ENCODE results near the gene ITPRID2. TPM values are rescaled to one million over a fixed set of nuclear protein-coding genes. Genes with fewer than 3 reads are reported as not detected.
A peak's percentile ranks its signal among the peaks of the same experiment; 100 is the strongest.

ITPRID2 gene
- total RNA-seq, 1 donor from 2014 or later = 40.4 TPM

GRCh38 chr2:181918188-181918587, 26.7 kb downstream of the ITPRID2 start:
- H4K20me1 ChIP-seq (ENCODE audit: low read depth) = no peaks in the 10 kb centered on the region
- H3K27me3 ChIP-seq = no peaks in the 10 kb centered on the region
- H3K27ac ChIP-seq = no peak overlapping the region
- no peak overlapping the region for H3K4me3 ChIP-seq
- peaks cover under 1% of the 10 kb centered on the region for H3K36me3 ChIP-seq
- no peak overlapping the region for H2AFZ ChIP-seq (replicated peaks)
- H3K79me2 ChIP-seq (ENCODE audit: low read depth) = no peaks in the 10 kb centered on the region
- no peaks in the 10 kb centered on the region for H3F3A ChIP-seq (ENCODE audit: low read depth)
- Mint-ChIP-seq H3K4me1 (no peaks in the 10 kb centered on the region), H3K4me3 (no peak overlapping the region), H3K36me3 (peaks cover 40% of the 10 kb centered on the region), H3K27me3 (ENCODE audit: insufficient read depth, low read depth) (no peaks in the 10 kb centered on the region), H3K27ac (no peak overlapping the region), H3K9me3 (no peaks in the 10 kb centered on the region)
- H3K9ac ChIP-seq = no peak overlapping the region
- H3K4me2 ChIP-seq = no peak overlapping the region
- no peak for DNase-seq (ENCODE audit: low spot score)
- no peaks in the 10 kb centered on the region for H3K9me3 ChIP-seq (ENCODE audit: low read depth)
- H3K4me1 ChIP-seq = no peaks in the 10 kb centered on the region
- no peak for TF ChIP-seq EZH2phosphoT487 (IDR thresholded peaks at IDR 0.05)
- no peak for TF ChIP-seq EZH2 (IDR thresholded peaks at IDR 0.05)
- no peak for TF ChIP-seq CTCF (IDR thresholded peaks at IDR 0.05)

GRCh38 chr2:181923121-181923520, 31.6 kb downstream of the ITPRID2 start:
- H3K9me3 ChIP-seq (ENCODE audit: low read depth) = no peaks in the 10 kb centered on the region
- no peak overlapping the region for H2AFZ ChIP-seq (replicated peaks)
- Mint-ChIP-seq H3K4me1 (peaks cover 6% of the 10 kb centered on the region), H3K36me3 (peaks cover 30% of the 10 kb centered on the region), H3K27me3 (ENCODE audit: insufficient read depth, low read depth) (no peaks in the 10 kb centered on the region), H3K27ac (no peak overlapping the region), H3K4me3 (no peak overlapping the region), H3K9me3 (no peaks in the 10 kb centered on the region)
- no peak overlapping the region for H3K4me3 ChIP-seq
- peaks cover 13% of the 10 kb centered on the region for H3K36me3 ChIP-seq
- no peak overlapping the region for H3K27ac ChIP-seq
- H3K9ac ChIP-seq = no peak overlapping the region
- no peaks in the 10 kb centered on the region for H3K27me3 ChIP-seq
- TF ChIP-seq CTCF (IDR thresholded peaks at IDR 0.05) (no peak), EZH2 (IDR thresholded peaks at IDR 0.05) (no peak), EZH2phosphoT487 (IDR thresholded peaks at IDR 0.05) (no peak)
- H3K79me2 ChIP-seq (ENCODE audit: low read depth) = no peaks in the 10 kb centered on the region
- peaks cover 22% of the 10 kb centered on the region for H3K4me1 ChIP-seq
- no peaks in the 10 kb centered on the region for H4K20me1 ChIP-seq (ENCODE audit: low read depth)
- DNase-seq (ENCODE audit: low spot score) = no peak
- no peaks in the 10 kb centered on the region for H3F3A ChIP-seq (ENCODE audit: low read depth)
- H3K4me2 ChIP-seq = no peak overlapping the region

- H3K27me3 ChIP-seq = no peaks in the 10 kb centered on the region
- H3K9me3 ChIP-seq (ENCODE audit: low read depth) = no peaks in the 10 kb centered on the region
- TF ChIP-seq EZH2 (IDR thresholded peaks at IDR 0.05) = no peak
- TF ChIP-seq EZH2phosphoT487 (IDR thresholded peaks at IDR 0.05) = no peak
- no peak for TF ChIP-seq CTCF (IDR thresholded peaks at IDR 0.05)
- no peaks in the 10 kb centered on the region for H3F3A ChIP-seq (ENCODE audit: low read depth)
- H3K79me2 ChIP-seq (ENCODE audit: low read depth) = no peaks in the 10 kb centered on the region
- no peaks in the 10 kb centered on the region for H4K20me1 ChIP-seq (ENCODE audit: low read depth)
- H3K9ac ChIP-seq = no peak overlapping the region
- Mint-ChIP-seq H3K4me3 (no peak overlapping the region), H3K36me3 (peaks cover 28% of the 10 kb centered on the region), H3K27ac (no peak overlapping the region), H3K9me3 (no peaks in the 10 kb centered on the region), H3K27me3 (ENCODE audit: insufficient read depth, low read depth) (no peaks in the 10 kb centered on the region), H3K4me1 (peaks cover 6% of the 10 kb centered on the region)
- H3K4me1 ChIP-seq = peaks cover 22% of the 10 kb centered on the region
- peak; percentile 69 for DNase-seq (ENCODE audit: low spot score)
- no peak overlapping the region for H3K4me3 ChIP-seq
- peaks cover 13% of the 10 kb centered on the region for H3K36me3 ChIP-seq
- no peak overlapping the region for H2AFZ ChIP-seq (replicated peaks)
- H3K4me2 ChIP-seq = peak overlapping the region; percentile 53
- no peak overlapping the region for H3K27ac ChIP-seq
Observed at GRCh38 chr2:181924336-181924735, 32.8 kb downstream of the ITPRID2 start.

All from neural progenitor cell (in vitro differentiated cells).